OCI-LY3 (cell line): ENCODE results near the gene SPATA31A3.
"Not testable (repeated sequence)": the region's sequence is repeated elsewhere in the genome, so short reads cannot be mapped to it uniquely, and the experiment has no call there.

Experiments used
- H2AFZ ChIP-seq: fragments of 200-600, 300-600 bp; shearing (Covaris generic); 2 replicates; pipeline ENCODE4 v1.6.0; 2014; ENCODE audit warnings: antibody characterized with exemption, low read depth, low read length
- H3K27ac ChIP-seq: fragments of 200-600, 300-600 bp; sonication (generic); 2 replicates; pipeline ENCODE4 v1.5.1; 2014; ENCODE audit warnings: mild to moderate bottlenecking, low read length, moderate library complexity, mixed read lengths
- H3K27me3 ChIP-seq: fragments of 200-600, 300-600 bp; sonication (generic); 2 replicates; pipeline ENCODE4 v1.6.1; 2014; ENCODE audit warnings: low read depth, low read length, mixed read lengths
- H3K36me3 ChIP-seq: fragments of 200-600, 300-600 bp; sonication (generic); replicated peaks from 2 replicates; pipeline ENCODE3; 2014; ENCODE audit warnings: low read depth, low read length, mixed read lengths
- H3K4me1 ChIP-seq: fragments of 300-600, 200-600 bp; sonication (generic); 2 replicates; pipeline ENCODE4 v1.6.1; 2014; ENCODE audit warnings: low read length, mixed read lengths
- H3K4me2 ChIP-seq: fragments of 200-600, 300-600 bp; sonication (generic); 2 replicates; pipeline ENCODE4 v1.6.1; 2014; ENCODE audit warnings: low read length, mixed read lengths
- H3K4me3 ChIP-seq: fragments of 300-600, 200-600 bp; sonication (generic); 2 replicates; pipeline ENCODE4 v1.5.1; 2014; ENCODE audit warnings: antibody characterized with exemption, mild to moderate bottlenecking, low read length, moderate library complexity
- H3K79me2 ChIP-seq: fragments of 300-600, 200-600 bp; shearing (Covaris generic); 2 replicates; pipeline ENCODE4 v1.6.1; 2014; ENCODE audit warnings: mild to moderate bottlenecking, low read length, mixed read lengths
- H3K9ac ChIP-seq: fragments of 300-600, 200-600 bp; shearing (Covaris generic); 2 replicates; pipeline ENCODE4 v1.6.0; 2014; ENCODE audit warnings: mild to moderate bottlenecking, low read length, moderate library complexity
- H3K9me3 ChIP-seq: fragments of 200-600, 300-600 bp; shearing (Covaris generic); 2 replicates; pipeline ENCODE4 v1.6.1; 2014; ENCODE audit warnings: low read length, mixed read lengths; ENCODE audit not compliant: insufficient read depth
- H4K20me1 ChIP-seq: fragments of 200-600, 300-600 bp; sonication (generic); 2 replicates; pipeline ENCODE4 v1.6.1; 2016; ENCODE audit warnings: low read length, mixed read lengths; ENCODE audit not compliant: insufficient read depth

The SPATA31A3 gene

GRCh38 chr9:66992450-66992849, at the start of gene SPATA31A3:
Gene SPATA31A3 (minus strand): TSS chr9:66992550. CDS start chr9:66992521, 29 bp downstream.
- not testable (repeated sequence) for H2AFZ ChIP-seq, H3K4me3 ChIP-seq, H3K27ac ChIP-seq, H3K9ac ChIP-seq, H3K4me2 ChIP-seq, H3K79me2 ChIP-seq, H4K20me1 ChIP-seq, H3K9me3 ChIP-seq, H3K36me3 ChIP-seq, H3K4me1 ChIP-seq, H3K27me3 ChIP-seq

GRCh38 chr9:66952576-66952975, 39.8 kb downstream of the SPATA31A3 start:
- H3K9me3 ChIP-seq, H3K79me2 ChIP-seq, H3K36me3 ChIP-seq, H3K9ac ChIP-seq, H3K4me1 ChIP-seq, H3K4me2 ChIP-seq, H4K20me1 ChIP-seq, H3K27ac ChIP-seq, H3K27me3 ChIP-seq, H2AFZ ChIP-seq, H3K4me3 ChIP-seq: not testable (repeated sequence)

- H3K79me2 ChIP-seq, H2AFZ ChIP-seq, H3K27ac ChIP-seq, H4K20me1 ChIP-seq, H3K9me3 ChIP-seq, H3K27me3 ChIP-seq, H3K4me3 ChIP-seq, H3K9ac ChIP-seq, H3K36me3 ChIP-seq, H3K4me2 ChIP-seq, H3K4me1 ChIP-seq: not testable (repeated sequence)
Observed at GRCh38 chr9:66942400-66943155, 49.8 kb downstream of the SPATA31A3 start.

GRCh38 chr9:66939878-66940830, 52.2 kb downstream of the SPATA31A3 start:
- H3K27ac ChIP-seq, H3K4me2 ChIP-seq, H3K4me3 ChIP-seq, H3K36me3 ChIP-seq, H3K4me1 ChIP-seq, H2AFZ ChIP-seq, H3K79me2 ChIP-seq, H3K9ac ChIP-seq, H4K20me1 ChIP-seq, H3K9me3 ChIP-seq, H3K27me3 ChIP-seq: not testable (repeated sequence)

- H3K9me3 ChIP-seq, H3K9ac ChIP-seq, H3K79me2 ChIP-seq, H3K27ac ChIP-seq, H3K36me3 ChIP-seq, H3K4me1 ChIP-seq, H3K4me3 ChIP-seq, H2AFZ ChIP-seq, H4K20me1 ChIP-seq, H3K4me2 ChIP-seq, H3K27me3 ChIP-seq: not testable (repeated sequence)
Observed at GRCh38 chr9:66938322-66938721, 54.0 kb downstream of the SPATA31A3 start.

GRCh38 chr9:66937662-66938061, 54.7 kb downstream of the SPATA31A3 start:
- not testable (repeated sequence) for H3K9me3 ChIP-seq, H3K4me3 ChIP-seq, H3K4me2 ChIP-seq, H3K36me3 ChIP-seq, H3K27ac ChIP-seq, H3K9ac ChIP-seq, H4K20me1 ChIP-seq, H3K79me2 ChIP-seq, H2AFZ ChIP-seq, H3K27me3 ChIP-seq, H3K4me1 ChIP-seq
